Activated CD4-positive, CD25-positive, alpha-beta regulatory T cell treated with anti-CD3 and anti-CD28 coated beads, Interleukin-2, amount 50 U/mL, for 24 hours (primary cell): ENCODE measurements around the gene POTEC.
A peak's percentile ranks its signal among the peaks of the same experiment; 100 is the strongest.
"Not testable (repeated sequence)": the region's sequence is repeated elsewhere in the genome, so short reads cannot be mapped to it uniquely, and the experiment has no call there.

Experiments
- ATAC-seq, 2 donors: fragments of 150-1000 bp; cut with Tn5 transposase; one replicate each; pipeline ENCODE4 v1.10.0; 2021; ENCODE audit warnings: mild to moderate bottlenecking in 1 of 2, moderate library complexity in 1 of 2

POTEC gene

GRCh38 chr18:14543446-14543964, at the start of gene POTEC:
POTEC (minus strand) TSS chr18:14543600; CDS start chr18:14543146, 454 bp downstream.
- not testable (repeated sequence) for ATAC-seq

- ATAC-seq, result peak in 1 of 2 donors; percentile 65
Observed at GRCh38 chr18:14577971-14578370, 34.6 kb upstream of the POTEC start.

- ATAC-seq, result not testable (repeated sequence)
Observed at GRCh38 chr18:14559502-14559901, 16.1 kb upstream of the POTEC start.

- not testable (repeated sequence) for ATAC-seq
Observed at GRCh38 chr18:14531659-14532058, 11.7 kb downstream of the POTEC start.

GRCh38 chr18:14510707-14511106, 32.7 kb downstream of the POTEC start:
- peak; percentile 51 to 79 for ATAC-seq

- ATAC-seq, result not testable (repeated sequence)
Observed at GRCh38 chr18:14503691-14504090, 39.7 kb downstream of the POTEC start.

GRCh38 chr18:14501894-14502293, 41.5 kb downstream of the POTEC start:
- not testable (repeated sequence) for ATAC-seq

- ATAC-seq, result not testable (repeated sequence)
Observed at GRCh38 chr18:14489256-14490014, 54.0 kb downstream of the POTEC start.

- not testable (repeated sequence) for ATAC-seq
Observed at GRCh38 chr18:14488789-14489188, 54.6 kb downstream of the POTEC start.

- ATAC-seq, result not testable (repeated sequence)
Observed at GRCh38 chr18:14486926-14487580, 56.3 kb downstream of the POTEC start.

- not testable (repeated sequence) for ATAC-seq
Observed at GRCh38 chr18:14479076-14479475, 64.3 kb downstream of the POTEC start.

- ATAC-seq, result not testable (repeated sequence)
Observed at GRCh38 chr18:14475520-14475919, 67.9 kb downstream of the POTEC start.

- not testable (repeated sequence) for ATAC-seq
Observed at GRCh38 chr18:14474752-14475151, 68.6 kb downstream of the POTEC start.

GRCh38 chr18:14474007-14474720, 69.2 kb downstream of the POTEC start:
- ATAC-seq, result not testable (repeated sequence)

- not testable (repeated sequence) for ATAC-seq
Observed at GRCh38 chr18:14473250-14474006, 70.0 kb downstream of the POTEC start.

GRCh38 chr18:14471286-14471685, 72.1 kb downstream of the POTEC start:
- ATAC-seq, result not testable (repeated sequence)

GRCh38 chr18:14470446-14470845, 73.0 kb downstream of the POTEC start:
- ATAC-seq, result not testable (repeated sequence)

- not testable (repeated sequence) for ATAC-seq
Observed at GRCh38 chr18:14470046-14470445, 73.4 kb downstream of the POTEC start.

- ATAC-seq, result not testable (repeated sequence)
Observed at GRCh38 chr18:14465989-14466388, 77.4 kb downstream of the POTEC start.
